Mesenchymal stem cell (in vitro differentiated cells and primary cell): Measurements from ENCODE around the gene NEGR1.

Experiments
- DNase-seq: peaks from one replicate; pipeline ENCODE4 v3.0.0-alpha.2; 2013
- H2AFZ ChIP-seq: one replicate; pipeline ENCODE4 v1.6.1; 2013; ENCODE audit warnings: low read depth, mild to moderate bottlenecking, control low read depth, inconsistent platforms, low read length, moderate library complexity
- H2AK5ac ChIP-seq: 2 replicates; pipeline ENCODE4 v1.6.1; 2013; ENCODE audit warnings: low read length, moderate library complexity, mild to moderate bottlenecking, inconsistent platforms; ENCODE audit not compliant: severe bottlenecking
- H2BK120ac ChIP-seq: one replicate; pipeline ENCODE4 v1.6.1; 2013; ENCODE audit warnings: low read depth, mild to moderate bottlenecking, inconsistent platforms, low read length, moderate library complexity
- H2BK12ac ChIP-seq, 2 experiments: one replicate each; pipeline ENCODE4 v1.6.1; 2013; ENCODE audit warnings: inconsistent platforms in 2 of 2, low read length in 2 of 2, mild to moderate bottlenecking in 2 of 2, moderate library complexity in 2 of 2, control low read depth in 1 of 2
- H2BK15ac ChIP-seq: one replicate; pipeline ENCODE4 v1.6.1; 2013; ENCODE audit warnings: mild to moderate bottlenecking, low read depth, inconsistent platforms; ENCODE audit not compliant: poor library complexity, severe bottlenecking
- H2BK5ac ChIP-seq: 2 replicates; pipeline ENCODE4 v1.6.1; 2013; ENCODE audit warnings: low read depth, mild to moderate bottlenecking, low read length, control low read depth, inconsistent platforms; ENCODE audit not compliant: poor library complexity, severe bottlenecking
- H3K14ac ChIP-seq, 2 experiments: one replicate each; pipeline ENCODE4 v1.6.1; 2013; ENCODE audit warnings: inconsistent platforms in 2 of 2, low read length in 2 of 2, control low read depth in 1 of 2, mild to moderate bottlenecking in 1 of 2, moderate library complexity in 1 of 2
- H3K18ac ChIP-seq, 2 experiments: one replicate each; pipeline ENCODE4 v1.6.1; 2013; ENCODE audit warnings: inconsistent platforms in 2 of 2, low read length in 2 of 2, control low read depth in 1 of 2, low read depth in 1 of 2, mild to moderate bottlenecking in 1 of 2
- H3K23ac ChIP-seq, 2 experiments: one replicate each; pipeline ENCODE4 v1.6.1; 2013; ENCODE audit warnings: inconsistent platforms in 2 of 2, low read length in 2 of 2, mild to moderate bottlenecking in 2 of 2, moderate library complexity in 2 of 2, control low read depth in 1 of 2
- H3K27ac ChIP-seq: 2 replicates; pipeline ENCODE4 v1.5.1; 2013; ENCODE audit warnings: mild to moderate bottlenecking, moderate library complexity, low read length, control low read depth, inconsistent platforms; ENCODE audit not compliant: poor library complexity, severe bottlenecking
- H3K27me3 ChIP-seq, 2 experiments: 2 replicates each; pipeline versions ENCODE4 v1.6.1 to v1.7.0; 2013; ENCODE audit warnings: low read length in 2 of 2, mild to moderate bottlenecking in 2 of 2, moderate library complexity in 2 of 2, control low read depth in 1 of 2, inconsistent platforms in 1 of 2; ENCODE audit not compliant: control insufficient read depth in 1 of 2, insufficient read depth in 1 of 2
- H3K36me3 ChIP-seq, 2 experiments: 2 replicates each; pipeline versions ENCODE4 v1.6.1 to v1.7.0; 2013; ENCODE audit warnings: low read length in 2 of 2, control low read depth in 1 of 2, inconsistent platforms in 1 of 2, low read depth in 1 of 2, mild to moderate bottlenecking in 1 of 2; ENCODE audit not compliant: insufficient read depth in 2 of 2, control insufficient read depth in 1 of 2
- H3K4ac ChIP-seq, 2 experiments: one replicate each; pipeline ENCODE4 v1.6.1; 2013; ENCODE audit warnings: inconsistent platforms in 2 of 2, low read length in 2 of 2, mild to moderate bottlenecking in 2 of 2, moderate library complexity in 2 of 2, control low read depth in 1 of 2, low read depth in 1 of 2
- H3K4me1 ChIP-seq: 2 replicates; pipeline ENCODE4 v1.6.1; 2013; ENCODE audit warnings: low read depth, low read length, control low read depth; ENCODE audit not compliant: control insufficient read depth, insufficient read depth
- H3K4me2 ChIP-seq: 2 replicates; pipeline ENCODE4 v1.6.1; 2013; ENCODE audit warnings: low read length, mild to moderate bottlenecking, inconsistent platforms; ENCODE audit not compliant: poor library complexity, severe bottlenecking
- H3K4me3 ChIP-seq, 2 experiments: 2 replicates each; pipeline versions ENCODE4 v1.5.1 to v1.7.0; 2013; ENCODE audit warnings: low read length in 2 of 2, mild to moderate bottlenecking in 2 of 2, control low read depth in 1 of 2, low read depth in 1 of 2; ENCODE audit not compliant: insufficient read depth in 1 of 2
- H3K79me1 ChIP-seq: replicated peaks from 2 replicates; pipeline ENCODE4 v1.6.1; 2013; ENCODE audit warnings: mild to moderate bottlenecking, control low read depth, low read length, inconsistent platforms; ENCODE audit not compliant: poor library complexity, severe bottlenecking
- H3K9ac ChIP-seq: 2 replicates; pipeline ENCODE4 v1.7.0; 2013; ENCODE audit warnings: mild to moderate bottlenecking, low read length, moderate library complexity
- H3K9me3 ChIP-seq: 2 replicates; pipeline ENCODE4 v1.7.0; 2013; ENCODE audit warnings: mild to moderate bottlenecking, low read length; ENCODE audit not compliant: control insufficient read depth
- H4K8ac ChIP-seq: one replicate; pipeline ENCODE4 v1.6.1; 2013; ENCODE audit warnings: inconsistent platforms, mild to moderate bottlenecking, low read length, moderate library complexity
- H4K91ac ChIP-seq: one replicate; pipeline ENCODE4 v1.6.1; 2013; ENCODE audit warnings: mild to moderate bottlenecking, low read length, inconsistent platforms
- WGBS: methylation state at CpG from one replicate; pipeline ENCODE4 v1.1.7; 2013; ENCODE audit warnings: mixed read lengths; 5-methylcytosine and 5-hydroxymethylcytosine counted together

Gene NEGR1

GRCh38 chr1:71918630-71919029 lies 363.7 kb downstream of the NEGR1 start:
- WGBS: 63% methylated on average over 2 of the region's 3 CpGs
- no peaks in the 10 kb centered on the region for H3K9me3 ChIP-seq
- H3K23ac ChIP-seq: no peak overlapping the region
- H2BK15ac ChIP-seq: no peak overlapping the region
- no peak overlapping the region for H2AK5ac ChIP-seq
- H3K36me3 ChIP-seq: no peaks in the 10 kb centered on the region
- H3K27me3 ChIP-seq: no peaks in the 10 kb centered on the region
- H2BK120ac ChIP-seq: no peak overlapping the region
- no peaks in the 10 kb centered on the region for H3K4me1 ChIP-seq
- no peak overlapping the region for H3K9ac ChIP-seq
- no peak overlapping the region for H4K91ac ChIP-seq
- no peak overlapping the region for H2BK12ac ChIP-seq
- no peak overlapping the region for H3K4me3 ChIP-seq
- no peak overlapping the region for H3K4me2 ChIP-seq
- no peak overlapping the region for H3K18ac ChIP-seq
- no peak overlapping the region for H4K8ac ChIP-seq
- no peak overlapping the region for H3K27ac ChIP-seq
- no peak overlapping the region for H3K4ac ChIP-seq
- peaks cover 10% of the 10 kb centered on the region for H3K79me1 ChIP-seq
- no peak overlapping the region for H2BK5ac ChIP-seq
- no peak for DNase-seq
- no peak overlapping the region for H2AFZ ChIP-seq
- no peak overlapping the region for H3K14ac ChIP-seq

DNA sequence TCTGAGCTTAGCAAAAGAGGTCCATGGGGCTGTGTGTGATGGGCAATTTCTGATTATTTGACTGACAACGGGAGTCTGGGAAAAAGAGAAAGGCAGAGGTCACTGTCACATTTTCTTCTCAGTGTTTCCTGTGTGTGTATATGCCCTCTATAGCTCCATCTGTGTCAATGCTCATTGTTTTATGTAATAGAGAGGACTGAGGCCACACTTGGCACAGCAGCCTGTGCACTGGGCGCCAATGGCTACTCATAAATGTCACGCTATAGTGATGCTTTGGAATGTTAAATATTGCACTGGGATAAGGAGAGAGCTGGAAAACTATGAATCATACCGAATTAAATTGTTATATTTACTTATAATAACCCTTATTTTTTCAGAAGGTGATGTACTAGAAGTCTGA lies 365.4 kb downstream of the NEGR1 start:
- H3K4me3 ChIP-seq: no peak overlapping the region
- H3K36me3 ChIP-seq: no peaks in the 10 kb centered on the region
- H3K4ac ChIP-seq: no peak overlapping the region
- H3K4me1 ChIP-seq: no peaks in the 10 kb centered on the region
- no peak overlapping the region for H2AFZ ChIP-seq
- no peak overlapping the region for H2BK12ac ChIP-seq
- no peak overlapping the region for H4K91ac ChIP-seq
- no peak overlapping the region for H2BK120ac ChIP-seq
- no peak overlapping the region for H3K27ac ChIP-seq
- 92% methylated on average over 3 of the region's 4 CpGs for WGBS
- no peak overlapping the region for H3K23ac ChIP-seq
- H3K14ac ChIP-seq: no peak overlapping the region
- H3K4me2 ChIP-seq: no peak overlapping the region
- no peak for DNase-seq
- H3K18ac ChIP-seq: no peak overlapping the region
- no peak overlapping the region for H3K9ac ChIP-seq
- no peak overlapping the region for H2AK5ac ChIP-seq
- no peaks in the 10 kb centered on the region for H3K9me3 ChIP-seq
- no peak overlapping the region for H2BK15ac ChIP-seq
- H3K27me3 ChIP-seq: no peaks in the 10 kb centered on the region
- H2BK5ac ChIP-seq: no peak overlapping the region
- peaks cover 7% of the 10 kb centered on the region for H3K79me1 ChIP-seq
- H4K8ac ChIP-seq: no peak overlapping the region

GRCh38 chr1:71914626-71915025 lies 367.7 kb downstream of the NEGR1 start:
- H3K36me3 ChIP-seq: no peaks in the 10 kb centered on the region
- peaks cover 1% of the 10 kb centered on the region for H3K79me1 ChIP-seq
- 71% methylated on average over 1 of the region's 1 CpG for WGBS
- no peak overlapping the region for H3K9ac ChIP-seq
- H3K4ac ChIP-seq: no peak overlapping the region
- no peak overlapping the region for H3K27ac ChIP-seq
- no peaks in the 10 kb centered on the region for H3K9me3 ChIP-seq
- no peak overlapping the region for H2BK15ac ChIP-seq
- H2AFZ ChIP-seq: no peak overlapping the region
- no peak overlapping the region for H2BK5ac ChIP-seq
- no peak overlapping the region for H4K8ac ChIP-seq
- no peaks in the 10 kb centered on the region for H3K4me1 ChIP-seq
- no peak overlapping the region for H3K18ac ChIP-seq
- H2AK5ac ChIP-seq: no peak overlapping the region
- no peak overlapping the region for H4K91ac ChIP-seq
- H3K14ac ChIP-seq: no peak overlapping the region
- no peak overlapping the region for H3K4me3 ChIP-seq
- H3K27me3 ChIP-seq: no peaks in the 10 kb centered on the region
- no peak for DNase-seq
- H3K23ac ChIP-seq: no peak overlapping the region
- H3K4me2 ChIP-seq: no peak overlapping the region
- H2BK120ac ChIP-seq: no peak overlapping the region
- no peak overlapping the region for H2BK12ac ChIP-seq

DNA sequence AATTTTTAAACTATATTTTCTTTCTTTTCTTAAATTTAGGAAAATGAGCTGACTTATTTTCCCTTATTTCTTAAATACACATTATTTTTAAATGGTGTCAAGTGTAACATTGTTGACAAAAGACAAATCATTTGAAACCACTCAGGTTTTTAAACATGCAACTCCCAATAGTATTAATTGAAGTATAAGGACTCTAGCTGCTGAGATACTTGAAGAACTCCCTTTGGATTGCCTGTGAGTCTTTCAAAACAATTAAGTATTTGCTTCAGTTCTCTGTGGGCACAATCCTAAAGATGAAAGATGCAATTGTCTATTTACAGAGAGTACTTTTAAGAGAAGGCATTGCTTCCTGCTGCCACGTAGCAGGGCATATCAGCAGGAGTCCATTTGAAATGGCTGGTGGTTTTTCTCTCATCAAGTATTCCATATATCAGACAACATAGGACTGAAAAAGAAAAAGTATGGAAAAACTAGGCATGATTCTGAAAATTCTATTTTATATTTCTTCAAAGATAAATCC lies 373.4 kb downstream of the NEGR1 start:
- WGBS: no CpG with 5 or more reads among the region's 1 CpG
- Histone ChIP-seq H3K27ac (no peak overlapping the region), H4K91ac (no peak overlapping the region), H2BK15ac (no peak overlapping the region), H3K18ac (no peak overlapping the region), H3K4me1 (no peaks in the 10 kb centered on the region), H3K27me3 (no peaks in the 10 kb centered on the region), H3K4ac (no peak overlapping the region), H2BK120ac (no peak overlapping the region), H3K4me2 (no peak overlapping the region), H2BK5ac (no peak overlapping the region), H3K9ac (no peak overlapping the region), H2AFZ (no peak overlapping the region), H3K14ac (no peak overlapping the region), H2AK5ac (no peak overlapping the region), H3K9me3 (no peaks in the 10 kb centered on the region), H2BK12ac (no peak overlapping the region), H3K36me3 (no peaks in the 10 kb centered on the region), H3K4me3 (no peak overlapping the region), H3K79me1 (peaks cover 8% of the 10 kb centered on the region), H3K23ac (no peak overlapping the region), H4K8ac (no peak overlapping the region)
- no peak for DNase-seq
